ENCODE measurements around the gene MPDU1. TPM values are rescaled to one million over a fixed set of nuclear protein-coding genes. Genes with fewer than 3 reads are reported as not detected.

Gene MPDU1
- total RNA-seq, 1 donor = 127 TPM

DNA sequence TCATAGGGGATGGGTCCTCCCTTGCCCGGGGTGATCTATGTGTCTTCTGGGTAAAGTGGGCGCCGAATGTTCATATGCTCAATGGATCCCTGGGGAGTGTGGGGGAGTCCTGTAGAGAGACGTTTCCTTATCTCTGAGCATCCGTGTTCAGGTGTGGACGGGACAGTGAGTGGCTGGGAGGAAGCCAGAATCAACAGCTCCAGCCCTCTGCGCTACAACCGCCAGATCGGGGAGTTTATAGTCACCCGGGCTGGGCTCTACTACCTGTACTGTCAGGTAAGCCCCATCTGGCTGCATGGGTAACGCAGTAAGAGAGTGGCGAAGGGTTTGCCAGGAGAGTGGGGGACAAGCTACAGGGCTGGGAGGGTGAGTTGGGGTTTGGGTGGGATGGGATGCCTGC is 27.0 kb upstream of the MPDU1 start:
- no peak for TF ChIP-seq CTCF (IDR thresholded peaks at IDR 0.05; ENCODE audit: insufficient read depth, low read length)
- no peak for DNase-seq (ENCODE audit: low read depth)
- H3K4me3 ChIP-seq (ENCODE audit: low read depth, low read length) = no peak overlapping the region

DNA sequence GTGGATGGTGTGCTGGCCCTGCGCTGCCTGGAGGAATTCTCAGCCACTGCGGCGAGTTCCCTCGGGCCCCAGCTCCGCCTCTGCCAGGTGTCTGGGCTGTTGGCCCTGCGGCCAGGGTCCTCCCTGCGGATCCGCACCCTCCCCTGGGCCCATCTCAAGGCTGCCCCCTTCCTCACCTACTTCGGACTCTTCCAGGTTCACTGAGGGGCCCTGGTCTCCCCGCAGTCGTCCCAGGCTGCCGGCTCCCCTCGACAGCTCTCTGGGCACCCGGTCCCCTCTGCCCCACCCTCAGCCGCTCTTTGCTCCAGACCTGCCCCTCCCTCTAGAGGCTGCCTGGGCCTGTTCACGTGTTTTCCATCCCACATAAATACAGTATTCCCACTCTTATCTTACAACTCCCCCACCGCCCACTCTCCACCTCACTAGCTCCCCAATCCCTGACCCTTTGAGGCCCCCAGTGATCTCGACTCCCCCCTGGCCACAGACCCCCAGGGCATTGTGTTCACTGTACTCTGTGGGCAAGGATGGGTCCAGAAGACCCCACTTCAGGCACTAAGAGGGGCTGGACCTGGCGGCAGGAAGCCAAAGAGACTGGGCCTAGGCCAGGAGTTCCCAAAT is 26.4 kb upstream of the MPDU1 start:
- no peak for TF ChIP-seq CTCF (IDR thresholded peaks at IDR 0.05; ENCODE audit: insufficient read depth, low read length)
- DNase-seq (ENCODE audit: low read depth) = no peak
- H3K4me3 ChIP-seq (ENCODE audit: low read depth, low read length) = no peak overlapping the region

DNA sequence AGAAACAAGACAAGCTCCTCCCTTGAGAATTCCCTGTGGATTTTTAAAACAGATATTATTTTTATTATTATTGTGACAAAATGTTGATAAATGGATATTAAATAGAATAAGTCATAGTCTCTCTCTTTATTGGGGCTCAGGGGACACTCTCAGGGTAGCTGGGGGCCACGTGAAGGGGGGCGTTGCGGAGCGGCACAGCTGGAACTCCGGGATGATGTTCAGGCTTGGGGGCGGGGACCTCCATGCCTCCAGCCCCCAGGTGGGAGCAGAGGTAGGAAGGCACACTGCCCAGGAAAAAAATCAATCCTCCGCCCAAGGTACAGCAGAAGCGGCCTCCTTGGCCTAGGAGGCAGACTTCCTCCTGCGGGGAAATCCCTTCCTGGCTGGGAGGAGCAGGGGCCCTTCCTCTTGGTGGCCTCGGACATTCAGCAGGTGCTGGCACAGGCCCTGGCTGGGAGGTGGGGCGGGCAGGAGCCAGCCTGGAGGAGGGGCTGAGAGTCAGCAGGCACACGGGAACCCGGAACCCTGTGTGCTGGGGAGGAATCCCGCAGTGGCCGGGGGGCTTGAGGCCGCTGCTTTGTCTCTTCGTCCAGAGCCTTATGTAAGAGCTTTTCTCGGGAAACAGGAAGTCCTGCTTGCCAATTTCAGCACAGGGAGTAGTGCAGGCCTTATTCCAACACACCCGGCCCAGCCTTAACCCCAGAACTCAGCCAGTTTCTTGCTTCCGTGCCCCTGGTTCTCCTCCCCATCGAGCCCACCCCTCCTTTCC is 25.7 kb upstream of the MPDU1 start:
- H3K4me3 ChIP-seq (ENCODE audit: low read depth, low read length) = peak overlapping the region; percentile 32
- no peak for TF ChIP-seq CTCF (IDR thresholded peaks at IDR 0.05; ENCODE audit: insufficient read depth, low read length)
- DNase-seq (ENCODE audit: low read depth) = peak; percentile 89

GRCh38 chr17:7558544-7559319 is 24.9 kb upstream of the MPDU1 start, which contains the start of gene TNFSF13:
Gene TNFSF13, plus strand, starts transcription at chr17:7558750. Its CDS starts 290 bp downstream, at chr17:7559040.
- peak within 1 kb of the TSS; percentile 32 for H3K4me3 ChIP-seq (ENCODE audit: low read depth, low read length)
- TF ChIP-seq CTCF (IDR thresholded peaks at IDR 0.05; ENCODE audit: insufficient read depth, low read length) = no peak
- DNase-seq (ENCODE audit: low read depth) = no peak

DNA sequence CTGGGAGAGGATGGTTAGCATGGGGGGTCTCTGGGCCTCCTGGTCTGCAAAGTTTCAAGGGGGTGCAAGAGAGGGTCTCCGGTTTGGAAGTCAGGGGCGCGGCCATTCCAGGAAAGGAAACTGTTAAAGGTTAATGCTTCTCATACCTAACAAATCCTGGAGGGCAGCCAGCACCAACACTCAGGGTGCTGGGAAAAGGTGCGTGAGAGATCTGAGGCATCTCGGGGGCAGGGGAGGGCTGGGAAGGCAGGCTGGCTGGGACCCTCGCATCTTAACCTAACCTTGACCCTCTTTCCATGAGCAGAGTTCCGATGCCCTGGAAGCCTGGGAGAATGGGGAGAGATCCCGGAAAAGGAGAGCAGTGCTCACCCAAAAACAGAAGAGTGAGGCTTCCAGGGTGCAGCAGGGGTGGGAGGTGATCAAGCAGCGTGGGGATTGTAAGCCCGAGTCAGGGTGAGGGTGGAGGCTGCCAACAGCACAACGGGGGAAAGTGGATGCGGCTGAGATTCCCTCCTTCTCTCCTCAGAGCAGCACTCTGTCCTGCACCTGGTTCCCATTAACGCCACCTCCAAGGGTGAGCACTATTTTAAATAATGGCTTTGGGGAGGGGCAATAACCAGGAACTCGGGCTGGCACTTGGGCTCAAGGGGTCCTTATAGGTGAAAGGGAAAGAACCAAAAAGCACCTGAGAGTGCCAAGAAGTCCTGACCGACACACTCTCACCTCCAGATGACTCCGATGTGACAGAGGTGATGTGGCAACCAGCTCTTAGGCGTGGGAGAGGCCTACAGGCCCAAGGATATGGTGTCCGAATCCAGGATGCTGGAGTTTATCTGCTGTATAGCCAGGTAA is 24.1 kb upstream of the MPDU1 start:
- DNase-seq (ENCODE audit: low read depth) = no peak
- no peak overlapping the region for H3K4me3 ChIP-seq (ENCODE audit: low read depth, low read length)
- TF ChIP-seq CTCF (IDR thresholded peaks at IDR 0.05; ENCODE audit: insufficient read depth, low read length) = no peak
